ENCODE measurements around the gene DPY30.
A peak's percentile ranks its signal among the peaks of the same experiment; 100 is the strongest.

The DPY30 gene

GRCh38 chr2:31999438-31999837, 40.2 kb downstream of the DPY30 start:
- TF ChIP-seq ZFP3 (CRISPR knock-in tag; IDR thresholded peaks at IDR 0.05), result no peak
- TF ChIP-seq ZNF8 (CRISPR knock-in tag; IDR thresholded peaks at IDR 0.05), result no peak
- TF ChIP-seq RARB (CRISPR knock-in tag; IDR thresholded peaks at IDR 0.05), result no peak
- TF ChIP-seq GLIS3 (CRISPR knock-in tag; IDR thresholded peaks at IDR 0.05), result no peak
- no peak for TF ChIP-seq CSRNP3 (CRISPR knock-in tag; IDR thresholded peaks at IDR 0.05)
- no peak for TF ChIP-seq ZFP30 (CRISPR knock-in tag; IDR thresholded peaks at IDR 0.05)
- no peak for TF ChIP-seq BACH2 (CRISPR knock-in tag; IDR thresholded peaks at IDR 0.05; ENCODE audit: borderline replicate concordance)
- TF ChIP-seq PPARA (CRISPR knock-in tag; IDR thresholded peaks at IDR 0.05; ENCODE audit: borderline replicate concordance), result no peak
- ATAC-seq, result no peak

DNA sequence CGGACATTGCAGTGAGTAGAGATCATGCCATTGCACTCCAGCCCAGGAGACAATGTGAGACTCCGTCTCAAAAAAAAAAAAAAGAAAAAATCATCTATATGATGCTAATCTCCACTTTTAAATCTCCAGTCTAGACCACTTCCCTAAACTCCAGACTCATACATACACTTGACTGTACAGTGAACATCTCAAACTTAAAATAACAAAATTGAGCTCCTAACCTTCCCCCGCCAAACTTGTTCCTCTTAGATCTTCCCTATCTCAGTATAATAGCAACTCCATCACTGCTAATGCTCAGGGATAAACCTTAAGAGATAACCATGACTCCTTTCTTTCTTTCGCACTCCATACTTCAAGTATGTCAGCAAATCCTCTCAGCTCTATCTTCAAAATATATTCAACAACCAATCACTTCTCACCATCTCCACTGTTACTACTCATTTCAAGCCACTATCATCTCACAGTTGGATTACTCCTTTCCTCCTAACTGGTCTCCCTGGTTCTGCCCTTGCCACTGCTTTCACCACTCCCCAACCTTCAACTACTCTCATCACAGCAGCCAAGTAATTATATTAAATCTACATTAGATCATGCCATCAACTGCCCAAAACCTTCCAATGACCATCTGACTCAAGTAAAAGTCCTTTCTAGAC, 40.7 kb downstream of the DPY30 start:
- TF ChIP-seq TCF4 (CRISPR knock-in tag; IDR thresholded peaks at IDR 0.05; ENCODE audit: borderline replicate concordance), result no peak
- no peak for TF ChIP-seq CSDC2 (CRISPR knock-in tag; IDR thresholded peaks at IDR 0.05)
- no peak for TF ChIP-seq RARB (CRISPR knock-in tag; IDR thresholded peaks at IDR 0.05)
- no peak for TF ChIP-seq ZFP30 (CRISPR knock-in tag; IDR thresholded peaks at IDR 0.05)
- TF ChIP-seq PPARA (CRISPR knock-in tag; IDR thresholded peaks at IDR 0.05; ENCODE audit: borderline replicate concordance), result no peak
- TF ChIP-seq, protein P1, sequence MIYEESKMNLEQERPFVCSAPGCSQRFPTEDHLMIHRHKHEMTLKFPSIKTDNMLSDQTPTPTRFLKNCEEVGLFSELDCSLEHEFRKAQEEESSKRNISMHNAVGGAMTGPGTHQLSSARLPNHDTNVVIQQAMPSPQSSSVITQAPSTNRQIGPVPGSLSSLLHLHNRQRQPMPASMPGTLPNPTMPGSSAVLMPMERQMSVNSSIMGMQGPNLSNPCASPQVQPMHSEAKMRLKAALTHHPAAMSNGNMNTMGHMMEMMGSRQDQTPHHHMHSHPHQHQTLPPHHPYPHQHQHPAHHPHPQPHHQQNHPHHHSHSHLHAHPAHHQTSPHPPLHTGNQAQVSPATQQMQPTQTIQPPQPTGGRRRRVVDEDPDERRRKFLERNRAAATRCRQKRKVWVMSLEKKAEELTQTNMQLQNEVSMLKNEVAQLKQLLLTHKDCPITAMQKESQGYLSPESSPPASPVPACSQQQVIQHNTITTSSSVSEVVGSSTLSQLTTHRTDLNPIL (CRISPR knock-in tag; IDR thresholded peaks at IDR 0.05; ENCODE audit: low read depth), result no peak
- ATAC-seq, result no peak

- TF ChIP-seq ZNF8 (CRISPR knock-in tag; IDR thresholded peaks at IDR 0.05), result no peak
- no peak for TF ChIP-seq PPARA (CRISPR knock-in tag; IDR thresholded peaks at IDR 0.05; ENCODE audit: borderline replicate concordance)
- no peak for TF ChIP-seq CSRNP3 (CRISPR knock-in tag; IDR thresholded peaks at IDR 0.05)
- TF ChIP-seq, protein P2, sequence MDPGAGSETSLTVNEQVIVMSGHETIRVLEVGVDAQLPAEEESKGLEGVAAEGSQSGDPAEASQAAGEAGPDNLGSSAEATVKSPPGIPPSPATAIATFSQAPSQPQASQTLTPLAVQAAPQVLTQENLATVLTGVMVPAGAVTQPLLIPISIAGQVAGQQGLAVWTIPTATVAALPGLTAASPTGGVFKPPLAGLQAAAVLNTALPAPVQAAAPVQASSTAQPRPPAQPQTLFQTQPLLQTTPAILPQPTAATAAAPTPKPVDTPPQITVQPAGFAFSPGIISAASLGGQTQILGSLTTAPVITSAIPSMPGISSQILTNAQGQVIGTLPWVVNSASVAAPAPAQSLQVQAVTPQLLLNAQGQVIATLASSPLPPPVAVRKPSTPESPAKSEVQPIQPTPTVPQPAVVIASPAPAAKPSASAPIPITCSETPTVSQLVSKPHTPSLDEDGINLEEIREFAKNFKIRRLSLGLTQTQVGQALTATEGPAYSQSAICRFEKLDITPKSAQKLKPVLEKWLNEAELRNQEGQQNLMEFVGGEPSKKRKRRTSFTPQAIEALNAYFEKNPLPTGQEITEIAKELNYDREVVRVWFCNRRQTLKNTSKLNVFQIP (CRISPR knock-in tag; IDR thresholded peaks at IDR 0.05; ENCODE audit: borderline replicate concordance, low read depth), result no peak
- no peak for TF ChIP-seq OSR1 (CRISPR knock-in tag; IDR thresholded peaks at IDR 0.05)
- TF ChIP-seq GLIS3 (CRISPR knock-in tag; IDR thresholded peaks at IDR 0.05), result no peak
- no peak for TF ChIP-seq ZFP30 (CRISPR knock-in tag; IDR thresholded peaks at IDR 0.05)
- no peak for TF ChIP-seq ZNF70 (CRISPR knock-in tag; IDR thresholded peaks at IDR 0.05)
- no peak for TF ChIP-seq RARB (CRISPR knock-in tag; IDR thresholded peaks at IDR 0.05)
- TF ChIP-seq ZNF565 (CRISPR knock-in tag; conservative IDR thresholded peaks at IDR 0.05; ENCODE audit: low read depth), result no peak
- no peak for TF ChIP-seq ZC3H10 (CRISPR knock-in tag; IDR thresholded peaks at IDR 0.05)
- no peak for TF ChIP-seq ZFP3 (CRISPR knock-in tag; IDR thresholded peaks at IDR 0.05)
- TF ChIP-seq BACH2 (CRISPR knock-in tag; IDR thresholded peaks at IDR 0.05; ENCODE audit: borderline replicate concordance), result no peak
- no peak for TF ChIP-seq ARNTL (CRISPR knock-in tag; IDR thresholded peaks at IDR 0.05; ENCODE audit: borderline replicate concordance, low read depth)
- TF ChIP-seq TSHZ2 (CRISPR knock-in tag; IDR thresholded peaks at IDR 0.05), result no peak
- no peak for TF ChIP-seq ISL1 (CRISPR knock-in tag; IDR thresholded peaks at IDR 0.05)
- TF ChIP-seq, protein P1 (CRISPR knock-in tag; IDR thresholded peaks at IDR 0.05; ENCODE audit: low read depth), result no peak
- TF ChIP-seq, protein P3, sequence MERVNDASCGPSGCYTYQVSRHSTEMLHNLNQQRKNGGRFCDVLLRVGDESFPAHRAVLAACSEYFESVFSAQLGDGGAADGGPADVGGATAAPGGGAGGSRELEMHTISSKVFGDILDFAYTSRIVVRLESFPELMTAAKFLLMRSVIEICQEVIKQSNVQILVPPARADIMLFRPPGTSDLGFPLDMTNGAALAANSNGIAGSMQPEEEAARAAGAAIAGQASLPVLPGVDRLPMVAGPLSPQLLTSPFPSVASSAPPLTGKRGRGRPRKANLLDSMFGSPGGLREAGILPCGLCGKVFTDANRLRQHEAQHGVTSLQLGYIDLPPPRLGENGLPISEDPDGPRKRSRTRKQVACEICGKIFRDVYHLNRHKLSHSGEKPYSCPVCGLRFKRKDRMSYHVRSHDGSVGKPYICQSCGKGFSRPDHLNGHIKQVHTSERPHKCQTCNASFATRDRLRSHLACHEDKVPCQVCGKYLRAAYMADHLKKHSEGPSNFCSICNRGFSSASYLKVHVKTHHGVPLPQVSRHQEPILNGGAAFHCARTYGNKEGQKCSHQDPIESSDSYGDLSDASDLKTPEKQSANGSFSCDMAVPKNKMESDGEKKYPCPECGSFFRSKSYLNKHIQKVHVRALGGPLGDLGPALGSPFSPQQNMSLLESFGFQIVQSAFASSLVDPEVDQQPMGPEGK (CRISPR knock-in tag; IDR thresholded peaks at IDR 0.05; ENCODE audit: borderline replicate concordance), result no peak
- ATAC-seq, result peak; percentile 38; the same call in 1 of the 3 replicates
Measured at GRCh38 chr2:31997653-31998052, 42.0 kb downstream of the DPY30 start.
